ENCODE data around the gene HSPA9. TPM values are rescaled to one million over a fixed set of nuclear protein-coding genes. Genes with fewer than 3 reads are reported as not detected.

Gene HSPA9
- total RNA-seq, 1 donor from 2014 or later, result 307 TPM

GRCh38 chr5:138595180-138595795, 20.1 kb upstream of the HSPA9 start:
- DNase-seq, result no peak

DNA sequence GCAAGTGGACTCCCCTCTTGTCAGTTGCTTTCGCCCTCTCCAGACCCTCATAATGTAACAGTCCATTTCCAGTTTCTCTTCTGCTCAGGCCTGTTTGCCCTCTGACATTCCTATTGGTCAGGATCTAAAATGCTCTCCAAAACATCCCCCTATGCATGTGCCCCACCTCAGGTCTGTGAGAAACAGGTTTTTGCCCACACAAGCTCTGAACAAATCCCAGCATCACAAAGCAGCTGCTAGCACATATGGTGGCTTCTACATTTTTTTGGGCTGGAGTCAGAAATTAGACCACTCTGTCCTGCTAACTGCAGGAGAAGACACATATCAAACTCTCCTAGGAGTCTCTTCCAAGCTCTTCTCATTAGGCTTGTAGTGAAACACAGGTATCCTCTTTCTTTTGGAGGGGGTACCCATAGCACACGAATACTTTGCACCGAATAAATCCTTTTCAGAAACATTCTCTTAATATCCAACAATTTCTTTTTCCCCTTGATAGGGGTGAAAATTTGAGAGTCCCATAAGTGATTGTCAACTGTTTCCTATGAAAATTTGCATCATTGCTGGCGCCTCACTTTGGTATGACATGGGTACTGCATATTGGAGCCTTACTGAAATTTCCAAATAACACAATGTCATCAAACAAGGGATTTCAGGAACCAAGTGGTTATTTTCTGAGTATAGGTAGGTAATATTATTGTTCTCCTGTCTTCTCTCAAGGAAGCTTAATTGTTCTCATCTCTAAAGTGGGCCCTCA, 19.3 kb upstream of the HSPA9 start:
- DNase-seq, result no peak

DNA sequence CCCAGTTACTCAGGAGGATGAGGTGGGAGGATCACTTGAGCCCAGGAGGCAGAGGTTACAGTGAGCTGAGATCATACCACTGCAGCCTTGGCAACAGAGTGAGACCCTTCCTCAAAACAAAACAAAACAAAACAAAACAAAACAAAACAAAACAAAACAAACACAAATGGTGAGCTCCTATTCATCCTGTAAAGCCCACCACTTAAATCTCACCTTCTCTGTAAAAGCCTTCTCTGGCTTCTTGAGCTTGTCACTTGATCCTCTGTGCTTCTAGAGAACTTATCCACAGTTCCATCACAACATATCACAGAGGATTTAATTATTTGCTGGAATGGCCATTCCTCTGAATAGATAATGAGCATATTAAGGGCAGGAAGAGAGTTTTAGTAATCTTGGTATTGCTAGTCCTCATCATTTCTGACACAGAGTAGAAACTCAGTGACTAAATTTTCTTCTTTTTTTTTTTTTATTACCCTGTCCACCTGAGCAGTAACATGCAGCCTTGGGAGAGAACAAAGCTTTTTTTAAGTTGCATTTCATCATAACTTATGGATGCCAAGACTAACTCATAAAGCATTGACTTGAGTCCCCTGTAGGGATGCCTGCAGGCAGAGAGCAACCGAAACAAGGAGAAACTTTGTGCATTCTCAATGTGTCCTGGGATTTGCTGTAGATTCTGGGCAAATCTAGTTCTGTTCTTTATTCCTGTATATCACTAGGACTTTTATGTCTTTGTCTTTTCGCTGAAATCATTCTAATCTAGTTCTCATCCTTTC, 13.0 kb upstream of the HSPA9 start:
- no peak for DNase-seq

DNA sequence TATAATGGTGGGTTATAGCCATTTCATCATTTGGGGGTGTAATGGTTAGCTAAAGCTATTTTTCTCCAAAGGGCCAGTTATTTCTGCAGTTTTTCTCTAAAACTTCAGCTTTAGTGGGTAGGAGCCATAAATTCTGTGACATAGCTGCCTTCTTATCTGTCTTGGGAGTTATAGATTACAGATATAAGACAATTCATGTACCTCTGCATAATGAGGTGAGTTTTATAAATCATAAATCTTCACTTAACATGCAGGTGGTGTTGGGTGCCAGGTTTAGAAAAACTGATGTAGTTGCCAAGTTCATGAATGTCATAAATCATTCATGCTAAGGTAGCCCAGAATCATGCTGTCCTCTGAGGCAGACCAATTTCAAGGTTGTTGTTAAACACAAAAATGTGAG, 10.0 kb upstream of the HSPA9 start:
- no peak for DNase-seq

DNA sequence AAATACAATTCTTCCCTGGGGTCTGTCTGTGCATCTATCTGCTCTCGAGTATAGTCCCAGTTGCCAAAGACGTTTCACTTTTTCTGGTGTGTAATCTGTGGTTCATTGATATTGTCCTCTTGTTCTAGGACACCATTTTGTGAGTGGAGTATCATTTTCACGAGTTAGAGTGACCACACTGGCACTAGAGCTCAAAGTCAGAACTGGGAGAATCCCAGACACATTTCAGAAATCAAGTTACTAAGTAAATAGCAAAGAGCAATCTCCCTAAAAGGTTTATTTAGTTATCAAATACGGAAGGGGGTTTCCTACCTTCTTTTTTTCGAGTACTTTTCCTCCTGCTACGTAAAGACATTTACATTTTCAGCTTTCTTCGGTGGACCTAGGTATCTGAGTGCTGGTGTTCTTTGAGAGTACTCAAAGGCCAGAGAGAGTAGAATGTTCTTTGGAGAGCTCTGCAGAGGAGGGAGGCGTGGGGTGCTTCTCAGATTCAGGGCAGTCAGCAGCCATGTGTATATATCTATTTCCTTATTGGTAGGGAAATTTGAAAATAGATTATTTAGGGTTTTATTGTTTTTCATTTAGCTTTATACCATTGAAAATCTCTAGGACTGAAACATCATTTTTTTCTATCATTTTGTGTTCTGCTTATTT, 8.9 kb upstream of the HSPA9 start:
- DNase-seq, result no peak

DNA sequence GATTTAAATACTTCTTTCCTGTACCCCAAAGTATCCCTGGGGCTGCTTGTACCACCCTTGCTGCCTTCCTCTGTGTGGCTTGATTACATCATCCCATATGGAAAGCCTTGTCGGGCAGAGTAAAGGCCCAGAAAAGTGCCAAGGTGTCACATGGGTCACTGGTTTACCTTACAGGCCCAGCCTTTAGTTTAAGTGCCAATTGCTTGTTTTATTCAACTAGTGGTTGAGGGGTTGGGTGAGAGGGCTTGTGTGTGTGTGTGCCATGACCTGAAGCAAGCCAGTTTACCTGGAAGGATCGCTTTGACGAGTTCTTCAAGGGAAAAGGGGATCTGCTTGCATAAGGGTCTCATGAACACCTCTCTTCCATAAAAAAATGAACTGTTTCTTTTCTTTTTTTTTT, 7.8 kb upstream of the HSPA9 start:
- no peak for DNase-seq

DNA sequence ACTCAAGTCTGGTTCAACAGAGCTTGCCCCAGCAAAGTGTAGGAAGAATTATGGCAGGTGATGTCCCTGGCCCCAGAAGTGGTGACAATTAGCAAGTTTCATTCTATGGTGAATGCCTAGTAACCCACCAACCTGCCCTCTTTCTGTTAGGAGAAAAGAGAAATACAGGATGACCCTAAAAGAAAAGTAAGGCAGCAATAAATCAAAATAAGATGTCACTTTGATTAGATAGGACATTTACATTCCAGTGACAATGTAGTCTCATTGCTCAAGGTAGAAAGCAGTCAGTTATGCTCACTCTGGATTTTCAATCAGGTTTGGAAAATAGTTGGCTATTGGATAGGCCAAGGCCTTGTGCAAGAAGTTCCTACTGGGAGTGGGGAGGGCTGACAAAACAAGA, 5.6 kb upstream of the HSPA9 start:
- DNase-seq, result no peak

DNA sequence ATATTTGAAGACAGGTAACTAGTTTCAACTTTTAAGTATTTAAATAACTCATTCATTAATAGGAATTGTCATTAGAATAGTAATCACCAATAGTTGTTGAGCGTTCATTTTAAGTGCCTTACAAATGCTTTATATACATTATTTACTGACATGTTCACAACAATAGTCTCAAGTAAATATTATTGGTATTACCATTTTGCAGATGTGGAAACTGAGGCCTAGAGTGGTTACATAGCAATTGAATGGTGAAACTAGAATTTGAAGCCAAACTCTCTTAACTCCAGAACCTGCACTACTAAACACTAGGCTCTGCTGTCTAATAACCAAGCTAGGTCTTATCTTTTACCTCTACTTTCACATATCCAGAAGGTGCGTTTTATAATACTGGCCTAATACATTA, 4.8 kb upstream of the HSPA9 start:
- DNase-seq, result no peak

DNA sequence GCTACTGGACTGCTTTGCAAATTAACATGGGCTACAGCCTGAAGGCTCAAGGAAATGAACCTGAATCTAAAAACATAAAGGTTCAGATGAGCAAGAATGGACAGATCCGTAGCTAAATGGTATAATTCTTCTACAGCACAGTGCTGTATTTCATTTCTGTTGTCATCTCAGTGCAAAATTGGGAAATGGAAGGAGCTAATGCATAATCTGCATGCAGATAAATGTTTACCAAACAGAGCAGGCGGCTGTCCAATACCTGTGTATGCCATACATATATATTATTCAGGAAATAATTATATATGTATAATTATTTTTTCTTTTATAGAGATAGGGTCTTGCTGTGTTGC, 4.3 kb upstream of the HSPA9 start:
- DNase-seq, result no peak

DNA sequence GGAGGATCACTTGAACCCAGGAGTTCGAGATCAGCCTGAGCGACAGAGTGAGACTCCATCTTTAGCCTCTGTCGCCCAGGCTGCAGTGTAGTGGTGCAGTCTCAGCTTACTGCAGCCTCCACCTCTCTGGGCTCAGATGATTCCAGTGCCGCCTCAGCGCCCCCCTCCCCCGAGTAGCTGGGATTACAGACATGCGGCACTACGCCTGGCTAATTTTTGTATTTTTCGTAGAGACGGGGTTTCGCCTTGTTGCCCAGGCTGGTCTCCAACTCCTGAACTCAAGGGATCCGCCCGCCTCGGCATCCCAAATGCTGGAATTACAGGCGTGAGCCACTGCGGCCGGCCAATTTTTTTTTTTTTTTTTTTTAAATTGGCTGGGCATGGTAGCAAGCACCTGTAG, 2.3 kb upstream of the HSPA9 start:
- DNase-seq, result no peak

GRCh38 chr5:138574744-138575193, 432 bp downstream of the HSPA9 start:
- no peak for DNase-seq

DNA sequence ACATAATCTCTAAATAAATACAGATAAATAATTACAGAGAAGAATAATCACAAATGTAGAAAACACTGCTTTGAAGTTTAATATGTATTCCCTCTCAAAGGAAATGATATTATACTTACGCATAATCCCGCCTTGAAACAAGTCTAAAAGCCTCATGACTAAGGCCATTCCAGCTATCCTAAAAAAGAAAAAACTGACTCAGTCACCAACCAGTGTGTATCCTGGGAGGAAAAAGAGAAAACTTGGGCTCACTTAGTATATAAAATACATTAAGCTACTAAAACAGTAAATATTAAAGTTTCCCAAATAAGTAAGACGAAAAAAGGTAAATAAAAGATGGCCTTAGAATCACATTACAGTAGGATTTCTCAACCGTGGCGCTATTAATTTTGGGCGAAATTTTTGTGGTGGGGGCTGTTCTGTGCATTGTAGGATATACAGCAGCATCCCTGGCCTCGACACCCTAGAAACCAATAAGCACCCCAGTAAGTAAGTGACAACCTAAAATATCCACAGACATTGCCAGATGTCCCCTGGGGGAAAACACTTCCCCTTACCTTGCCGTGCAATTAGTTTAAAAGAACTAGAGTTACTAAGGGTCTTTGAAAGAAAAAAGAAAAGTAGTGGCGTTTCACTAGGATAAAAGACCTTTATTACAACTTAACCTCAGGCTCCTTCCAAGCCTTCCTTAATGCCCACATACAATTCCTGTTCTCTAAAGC, 1.1 kb downstream of the HSPA9 start:
- DNase-seq, result no peak

- DNase-seq, result no peak
These were observed 2.0 kb downstream of the HSPA9 start for GRCh38 chr5:138573223-138573622.

- no peak for DNase-seq
These were observed 4.3 kb downstream of the HSPA9 start for GRCh38 chr5:138570871-138571270.

DNA sequence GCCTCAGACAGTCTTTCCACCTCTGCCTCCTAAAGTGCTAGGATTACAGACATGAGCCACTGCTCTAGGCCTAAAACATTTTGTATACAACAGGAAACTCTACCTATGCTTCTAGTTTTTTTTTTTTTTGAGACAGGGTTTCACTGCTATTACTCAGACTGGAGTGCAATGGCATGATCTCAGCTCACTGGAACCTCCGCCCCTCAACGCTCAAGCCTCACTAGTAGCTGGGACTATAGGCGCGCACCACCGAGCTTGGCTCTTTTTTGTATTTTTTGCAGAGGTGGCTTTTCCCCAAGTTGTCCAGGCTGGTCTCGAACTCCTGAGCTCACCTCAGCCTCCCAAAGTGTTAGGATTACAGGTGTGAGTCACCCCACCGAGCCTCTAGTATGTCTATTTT, 5.4 kb downstream of the HSPA9 start:
- DNase-seq, result no peak

- DNase-seq, result no peak
These were observed 7.0 kb downstream of the HSPA9 start for GRCh38 chr5:138568061-138568824.

DNA sequence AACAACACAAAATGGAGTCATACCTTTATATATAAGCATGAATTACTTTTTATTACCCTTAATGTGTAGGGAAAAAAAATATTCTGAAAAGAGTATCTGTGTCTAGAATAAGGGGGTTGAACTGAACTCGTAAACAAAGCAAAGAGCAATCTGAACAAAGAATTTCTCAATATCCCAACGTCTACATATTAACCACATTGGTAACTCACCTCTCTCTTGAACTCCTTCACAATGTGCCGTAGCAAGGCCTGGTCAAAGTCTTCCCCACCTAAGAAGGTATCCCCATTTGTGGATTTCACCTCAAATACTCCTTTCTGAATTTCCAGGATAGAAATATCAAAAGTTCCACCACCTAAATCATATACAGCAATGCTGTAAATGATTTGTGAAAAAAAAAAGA, 8.4 kb downstream of the HSPA9 start:
- no peak for DNase-seq

DNA sequence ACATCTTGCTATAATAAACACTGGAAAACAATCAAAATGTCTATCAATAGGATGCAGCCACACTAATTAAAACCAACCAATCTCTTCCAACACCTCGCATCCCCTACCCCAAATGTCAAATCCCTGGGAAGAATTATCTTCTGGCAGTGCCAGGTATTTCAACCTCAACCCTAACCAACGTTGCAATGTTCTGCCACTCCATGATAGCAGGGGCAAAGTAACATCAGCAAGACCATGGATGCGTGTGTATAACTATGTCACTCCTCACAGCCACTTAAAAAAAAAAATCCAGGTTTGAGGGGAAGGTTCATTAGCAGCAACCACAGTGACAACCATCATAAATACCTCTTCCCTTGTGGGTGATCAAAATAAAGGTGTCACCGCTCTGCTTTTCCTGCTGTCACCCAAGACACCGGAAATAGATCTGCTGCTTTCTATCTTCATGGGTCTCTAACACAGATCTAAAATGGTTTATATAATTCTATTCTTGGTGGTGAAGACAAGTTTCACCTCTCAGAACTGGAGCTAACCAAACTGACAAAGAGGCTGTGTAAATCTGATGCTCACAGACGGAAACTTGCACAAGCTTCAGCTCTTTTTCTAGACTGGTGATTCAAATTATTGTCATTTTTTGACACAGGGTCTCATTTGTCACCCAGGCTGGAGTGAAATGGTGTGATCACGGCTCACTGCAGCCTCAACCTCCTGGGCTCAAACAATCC, 9.9 kb downstream of the HSPA9 start:
- no peak for DNase-seq

DNA sequence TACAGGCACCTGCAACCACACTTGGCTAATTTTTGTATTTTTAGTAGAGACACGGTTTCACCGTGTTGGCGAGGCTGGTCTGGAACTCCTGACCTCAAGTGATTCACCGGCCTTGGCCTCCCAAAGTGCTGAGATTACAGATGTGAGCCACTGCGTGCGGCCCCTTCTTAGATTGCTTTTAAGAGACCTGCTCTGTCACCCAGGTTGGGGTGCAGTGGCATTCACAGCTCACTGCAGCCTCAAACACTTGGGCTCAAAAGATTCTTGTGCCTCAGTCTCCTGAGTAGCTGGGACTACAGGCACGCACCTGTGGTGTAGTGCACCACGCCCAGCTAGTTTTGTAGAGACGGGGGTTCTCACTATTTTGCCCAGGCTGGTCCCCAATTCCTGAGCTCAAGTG, 11.0 kb downstream of the HSPA9 start:
- DNase-seq, result no peak

DNA sequence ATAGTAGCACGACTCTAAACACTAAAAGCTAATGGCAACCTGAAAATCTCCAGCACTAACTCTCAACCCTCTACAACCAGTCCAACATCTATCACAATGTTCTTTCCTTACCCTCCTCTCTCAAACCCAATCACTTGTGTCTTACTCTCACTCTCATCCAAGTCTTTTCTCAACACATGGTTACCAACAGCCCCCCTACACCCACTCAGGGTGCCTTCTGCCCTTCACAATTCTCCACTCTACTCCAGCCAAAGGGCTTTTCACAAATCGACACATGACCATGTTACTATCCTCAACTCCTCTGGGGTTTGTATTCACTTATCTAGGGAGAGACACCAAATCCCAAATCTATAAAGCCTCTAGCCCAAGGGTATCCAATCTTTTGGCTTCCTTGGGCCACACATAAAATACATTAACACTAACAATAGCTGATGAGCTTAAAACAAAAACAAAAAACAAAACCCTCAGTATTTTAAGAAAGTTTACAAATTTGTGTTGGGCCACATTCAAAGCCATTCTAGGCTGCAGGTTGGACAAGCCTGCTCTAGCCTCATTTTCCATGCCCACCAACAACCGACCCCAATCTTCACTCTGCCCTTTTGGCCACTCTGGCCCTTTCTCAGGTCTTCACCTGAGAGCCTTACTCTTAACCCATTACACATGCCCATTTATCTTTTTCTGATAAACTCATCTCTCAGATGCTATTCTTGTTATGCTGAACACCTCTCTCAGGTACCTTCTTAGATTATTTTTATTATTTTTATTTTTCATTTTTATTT, 11.7 kb downstream of the HSPA9 start:
- no peak for DNase-seq

Measured in tongue (tissue), 2 donors.